Measurements from ENCODE around the gene MMRN1. TPM values are rescaled to one million over a fixed set of nuclear protein-coding genes. Genes with fewer than 3 reads are reported as not detected.

MMRN1 gene
- total RNA-seq, 2 donors from 2014 or later, result 6.9 to 35.8 TPM

DNA sequence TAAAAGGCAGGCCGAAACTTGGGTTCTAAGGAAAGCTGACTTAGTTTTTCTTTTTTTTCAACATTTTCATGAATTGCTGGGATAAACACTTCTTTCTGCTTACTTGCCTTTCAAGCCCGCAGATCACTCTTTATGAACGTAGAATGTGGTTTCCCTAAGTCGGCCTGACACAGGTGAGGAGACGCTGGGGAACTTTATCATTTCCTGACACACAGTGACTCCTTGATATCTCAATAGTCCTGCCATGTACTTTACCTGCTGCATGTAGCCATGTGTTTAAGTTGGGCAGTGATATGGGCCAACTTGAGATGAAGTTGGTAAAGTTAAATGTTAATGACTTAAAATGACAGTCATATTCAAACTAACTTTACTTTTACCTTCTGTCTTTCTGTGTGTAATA lies 31.1 kb upstream of the MMRN1 start:
- Histone ChIP-seq H3K4me1 (no peaks in the 10 kb centered on the region), H3K27ac (no peak overlapping the region), H3K27me3 (no peaks in the 10 kb centered on the region), H3K9me3 (no peaks in the 10 kb centered on the region), H3K4me3 (no peak overlapping the region), H3K36me3 (no peaks in the 10 kb centered on the region)
- TF ChIP-seq, protein P1, sequence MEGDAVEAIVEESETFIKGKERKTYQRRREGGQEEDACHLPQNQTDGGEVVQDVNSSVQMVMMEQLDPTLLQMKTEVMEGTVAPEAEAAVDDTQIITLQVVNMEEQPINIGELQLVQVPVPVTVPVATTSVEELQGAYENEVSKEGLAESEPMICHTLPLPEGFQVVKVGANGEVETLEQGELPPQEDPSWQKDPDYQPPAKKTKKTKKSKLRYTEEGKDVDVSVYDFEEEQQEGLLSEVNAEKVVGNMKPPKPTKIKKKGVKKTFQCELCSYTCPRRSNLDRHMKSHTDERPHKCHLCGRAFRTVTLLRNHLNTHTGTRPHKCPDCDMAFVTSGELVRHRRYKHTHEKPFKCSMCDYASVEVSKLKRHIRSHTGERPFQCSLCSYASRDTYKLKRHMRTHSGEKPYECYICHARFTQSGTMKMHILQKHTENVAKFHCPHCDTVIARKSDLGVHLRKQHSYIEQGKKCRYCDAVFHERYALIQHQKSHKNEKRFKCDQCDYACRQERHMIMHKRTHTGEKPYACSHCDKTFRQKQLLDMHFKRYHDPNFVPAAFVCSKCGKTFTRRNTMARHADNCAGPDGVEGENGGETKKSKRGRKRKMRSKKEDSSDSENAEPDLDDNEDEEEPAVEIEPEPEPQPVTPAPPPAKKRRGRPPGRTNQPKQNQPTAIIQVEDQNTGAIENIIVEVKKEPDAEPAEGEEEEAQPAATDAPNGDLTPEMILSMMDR (IDR thresholded peaks at IDR 0.05), result no peak
- DNase-seq (ENCODE audit: low spot score), result no peak

DNA sequence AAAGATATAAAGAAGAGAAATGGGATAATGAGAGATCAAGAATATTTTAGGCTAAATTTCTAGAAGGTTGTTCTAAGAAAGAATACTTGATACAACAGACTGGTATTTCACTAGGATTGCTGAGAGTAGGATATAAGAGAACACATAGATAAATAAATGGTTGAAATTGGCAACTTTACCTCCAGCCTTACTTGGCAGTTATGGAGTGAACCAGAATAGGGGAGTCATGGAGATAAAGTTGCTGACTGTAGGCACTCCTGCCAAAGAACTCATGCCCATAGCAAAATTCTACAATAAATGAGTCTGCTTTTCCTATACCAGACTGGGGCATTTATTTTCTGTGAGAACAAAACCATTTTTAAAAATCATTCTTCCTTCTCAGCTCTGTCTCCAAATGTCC lies 26.4 kb upstream of the MMRN1 start:
- no peak for DNase-seq (ENCODE audit: low spot score)
- no peak overlapping the region for H3K27ac ChIP-seq
- H3K27me3 ChIP-seq, result no peaks in the 10 kb centered on the region
- no peaks in the 10 kb centered on the region for H3K36me3 ChIP-seq
- TF ChIP-seq, protein P1 (IDR thresholded peaks at IDR 0.05), result no peak
- H3K9me3 ChIP-seq, result no peaks in the 10 kb centered on the region
- H3K4me1 ChIP-seq, result no peaks in the 10 kb centered on the region
- H3K4me3 ChIP-seq, result no peak overlapping the region

DNA sequence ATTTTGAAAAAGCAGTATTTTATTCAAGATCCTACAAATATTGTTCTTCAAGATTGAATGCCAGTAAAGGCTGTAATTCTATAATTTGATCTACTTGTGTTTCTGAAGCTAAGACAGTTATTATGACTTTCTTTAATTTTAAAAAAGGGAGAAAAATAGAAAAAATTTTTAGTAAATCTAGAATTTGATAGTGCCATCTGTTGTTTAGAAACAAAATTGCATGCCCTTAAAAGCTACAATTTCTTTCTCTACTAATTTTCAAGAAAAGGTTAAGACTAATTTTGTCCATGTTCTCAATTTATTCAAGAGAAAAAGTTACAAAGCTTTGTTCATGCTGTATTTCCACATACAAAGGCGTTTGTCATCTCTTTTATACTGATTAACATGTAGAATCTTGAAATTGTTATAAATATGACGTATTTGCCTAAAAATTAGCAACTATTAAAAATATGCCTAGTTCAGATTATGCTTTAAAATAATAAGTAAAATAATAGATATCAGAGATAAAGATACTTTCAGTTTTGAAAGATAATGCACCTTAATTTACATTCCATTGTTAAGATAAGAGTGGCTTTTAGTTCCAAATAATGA lies 25.6 kb upstream of the MMRN1 start:
- DNase-seq (ENCODE audit: low spot score), result no peak
- no peaks in the 10 kb centered on the region for H3K4me1 ChIP-seq
- TF ChIP-seq, protein P1 (IDR thresholded peaks at IDR 0.05), result peak; percentile 25 to 71
- H3K27ac ChIP-seq, result no peak overlapping the region
- no peak overlapping the region for H3K4me3 ChIP-seq
- H3K36me3 ChIP-seq, result no peaks in the 10 kb centered on the region
- H3K27me3 ChIP-seq, result no peaks in the 10 kb centered on the region
- no peaks in the 10 kb centered on the region for H3K9me3 ChIP-seq

DNA sequence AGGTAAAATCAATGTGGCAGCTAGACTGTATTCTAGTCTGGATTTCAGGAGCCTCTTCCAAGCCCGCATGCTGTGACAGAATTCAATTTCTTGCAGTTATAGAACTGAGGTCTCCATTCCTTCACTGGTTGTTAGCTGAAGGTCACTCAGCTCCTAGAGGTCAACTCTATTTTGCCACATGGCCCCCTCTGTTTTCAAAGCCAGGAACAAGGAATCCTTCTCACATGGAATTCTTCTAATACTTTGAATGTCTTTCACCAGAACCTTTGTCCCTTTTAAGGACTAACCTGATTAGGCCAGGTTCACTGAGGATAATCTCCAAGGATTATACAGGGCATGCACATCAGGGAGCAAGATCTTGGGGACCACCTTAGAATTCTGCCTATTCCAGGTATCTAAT lies 23.4 kb upstream of the MMRN1 start:
- Histone ChIP-seq H3K9me3 (no peaks in the 10 kb centered on the region), H3K27me3 (no peaks in the 10 kb centered on the region), H3K4me3 (no peak overlapping the region), H3K36me3 (no peaks in the 10 kb centered on the region), H3K4me1 (no peaks in the 10 kb centered on the region), H3K27ac (no peak overlapping the region)
- TF ChIP-seq, protein P1 (IDR thresholded peaks at IDR 0.05), result no peak
- DNase-seq (ENCODE audit: low spot score), result no peak

DNA sequence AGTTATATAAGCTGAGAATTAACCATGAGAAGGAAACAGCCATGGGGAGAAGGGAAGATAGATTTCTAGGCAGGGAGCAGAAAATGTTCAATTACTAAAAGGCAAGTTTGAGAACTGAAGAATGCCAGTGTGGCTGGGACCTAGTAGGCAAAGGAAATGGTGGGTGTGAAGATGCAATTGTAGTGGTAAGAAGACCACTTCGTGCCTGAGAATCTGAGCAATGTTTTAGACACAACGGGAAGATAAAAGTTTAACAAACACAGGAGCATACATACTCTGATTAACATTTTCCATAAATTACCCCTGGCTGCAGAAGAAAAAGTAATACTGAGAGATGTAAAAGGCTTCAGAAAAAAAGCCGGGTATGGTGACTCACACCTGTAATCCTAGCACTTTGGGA lies 18.1 kb upstream of the MMRN1 start:
- Histone ChIP-seq H3K27me3 (no peaks in the 10 kb centered on the region), H3K9me3 (no peaks in the 10 kb centered on the region), H3K36me3 (no peaks in the 10 kb centered on the region), H3K27ac (no peak overlapping the region), H3K4me3 (no peak overlapping the region), H3K4me1 (no peaks in the 10 kb centered on the region)
- no peak for DNase-seq (ENCODE audit: low spot score)
- TF ChIP-seq, protein P1 (IDR thresholded peaks at IDR 0.05), result no peak

DNA sequence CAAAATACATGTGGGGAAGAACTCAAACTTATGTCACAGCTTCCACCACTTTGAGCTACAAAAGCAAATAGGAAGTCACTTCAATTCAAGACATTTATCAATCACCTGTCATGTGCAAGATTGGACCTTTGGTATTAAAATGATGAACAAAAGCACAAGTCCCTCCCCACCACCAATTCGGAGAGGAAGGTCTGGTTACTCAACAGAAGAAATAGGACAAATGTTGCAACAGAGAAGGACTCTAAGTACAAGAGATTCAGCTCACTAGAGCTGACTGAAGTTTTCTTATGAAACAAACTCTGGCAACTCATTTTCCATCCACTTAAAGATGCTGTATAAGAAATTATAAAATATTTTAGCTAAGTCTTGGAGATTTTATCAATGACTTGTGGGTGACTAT lies 16.0 kb upstream of the MMRN1 start:
- Histone ChIP-seq H3K4me1 (no peaks in the 10 kb centered on the region), H3K27ac (no peak overlapping the region), H3K4me3 (no peak overlapping the region), H3K9me3 (no peaks in the 10 kb centered on the region), H3K36me3 (no peaks in the 10 kb centered on the region), H3K27me3 (no peaks in the 10 kb centered on the region)
- no peak for DNase-seq (ENCODE audit: low spot score)
- TF ChIP-seq, protein P1 (IDR thresholded peaks at IDR 0.05), result no peak

Data from right atrium auricular region (tissue), 2 donors.